ENCODE measurements around the gene TCN1.
"Not testable (repeated sequence)": the region's sequence is repeated elsewhere in the genome, so short reads cannot be mapped to it uniquely, and the experiment has no call there.

DNA sequence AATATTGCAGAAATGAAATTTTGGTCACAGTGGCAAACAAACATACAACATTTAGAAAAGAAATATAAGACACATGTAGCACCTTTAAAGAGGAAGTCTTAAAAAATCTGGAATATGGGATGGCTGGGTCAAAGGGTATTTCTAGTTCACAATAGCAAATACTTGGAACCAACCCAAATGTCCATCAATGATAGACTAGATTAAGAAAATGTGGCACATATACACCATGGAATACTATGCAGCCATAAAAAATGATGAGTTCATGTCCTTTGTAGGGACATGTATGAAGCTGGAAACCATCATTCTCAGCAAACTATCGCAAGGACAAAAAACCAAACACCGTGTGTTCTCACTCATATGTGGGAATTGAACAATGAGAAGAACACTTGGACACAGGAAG lies 37.3 kb upstream of the TCN1 start:
- not testable (repeated sequence) for TF ChIP-seq SP1 (IDR thresholded peaks at IDR 0.05); LEF1 (IDR thresholded peaks at IDR 0.05; ENCODE audit: borderline replicate concordance); FOXM1 (IDR thresholded peaks at IDR 0.05; ENCODE audit: borderline replicate concordance); SUZ12 (IDR thresholded peaks at IDR 0.05); CTBP1 (IDR thresholded peaks at IDR 0.05; ENCODE audit: borderline replicate concordance); L3MBTL2 (conservative IDR thresholded peaks at IDR 0.05); HDGF (IDR thresholded peaks at IDR 0.05; ENCODE audit: borderline replicate concordance); ZNF384 (IDR thresholded peaks at IDR 0.05)

Data from HEK293T (cell line).